ENCODE data around the gene UBE2E2. TPM values are rescaled to one million over a fixed set of nuclear protein-coding genes. Genes with fewer than 3 reads are reported as not detected.

The UBE2E2 gene
- total RNA-seq, 1 donor from 2014 or later = 50.8 TPM

DNA sequence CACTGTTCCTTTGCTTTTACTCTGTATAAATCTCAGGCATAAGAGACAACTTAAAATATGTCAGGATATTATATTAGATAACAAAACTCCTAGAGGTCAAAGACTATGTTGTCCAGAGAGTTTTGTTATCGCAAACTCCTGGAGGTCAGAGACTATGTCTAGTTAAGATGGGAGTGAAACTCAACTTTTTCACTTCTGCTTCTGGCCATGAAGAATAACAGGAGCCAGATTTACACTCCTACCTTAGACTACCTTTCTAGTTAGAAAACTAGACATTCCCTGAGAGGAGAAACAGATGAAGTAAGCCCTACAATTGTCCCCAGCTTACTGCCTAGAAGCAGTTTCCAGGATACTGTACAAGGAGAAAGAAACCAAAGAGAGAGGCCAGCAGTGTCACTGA lies 347.3 kb downstream of the UBE2E2 start:
- ATAC-seq (no peak), DNase-seq (no peak)
- H3K4me1 ChIP-seq = no peaks in the 10 kb centered on the region
- TF ChIP-seq, protein P1, sequence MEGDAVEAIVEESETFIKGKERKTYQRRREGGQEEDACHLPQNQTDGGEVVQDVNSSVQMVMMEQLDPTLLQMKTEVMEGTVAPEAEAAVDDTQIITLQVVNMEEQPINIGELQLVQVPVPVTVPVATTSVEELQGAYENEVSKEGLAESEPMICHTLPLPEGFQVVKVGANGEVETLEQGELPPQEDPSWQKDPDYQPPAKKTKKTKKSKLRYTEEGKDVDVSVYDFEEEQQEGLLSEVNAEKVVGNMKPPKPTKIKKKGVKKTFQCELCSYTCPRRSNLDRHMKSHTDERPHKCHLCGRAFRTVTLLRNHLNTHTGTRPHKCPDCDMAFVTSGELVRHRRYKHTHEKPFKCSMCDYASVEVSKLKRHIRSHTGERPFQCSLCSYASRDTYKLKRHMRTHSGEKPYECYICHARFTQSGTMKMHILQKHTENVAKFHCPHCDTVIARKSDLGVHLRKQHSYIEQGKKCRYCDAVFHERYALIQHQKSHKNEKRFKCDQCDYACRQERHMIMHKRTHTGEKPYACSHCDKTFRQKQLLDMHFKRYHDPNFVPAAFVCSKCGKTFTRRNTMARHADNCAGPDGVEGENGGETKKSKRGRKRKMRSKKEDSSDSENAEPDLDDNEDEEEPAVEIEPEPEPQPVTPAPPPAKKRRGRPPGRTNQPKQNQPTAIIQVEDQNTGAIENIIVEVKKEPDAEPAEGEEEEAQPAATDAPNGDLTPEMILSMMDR (IDR thresholded peaks at IDR 0.05) = no peak
- H3K27me3 ChIP-seq (ENCODE audit: low read depth) = no peaks in the 10 kb centered on the region
- no peaks in the 10 kb centered on the region for H3K36me3 ChIP-seq
- no peak overlapping the region for H3K27ac ChIP-seq
- no peaks in the 10 kb centered on the region for H3K9me3 ChIP-seq
- intact Hi-C loops (cut with DNase I) = no loop called here
- no peak overlapping the region for H3K4me3 ChIP-seq

DNA sequence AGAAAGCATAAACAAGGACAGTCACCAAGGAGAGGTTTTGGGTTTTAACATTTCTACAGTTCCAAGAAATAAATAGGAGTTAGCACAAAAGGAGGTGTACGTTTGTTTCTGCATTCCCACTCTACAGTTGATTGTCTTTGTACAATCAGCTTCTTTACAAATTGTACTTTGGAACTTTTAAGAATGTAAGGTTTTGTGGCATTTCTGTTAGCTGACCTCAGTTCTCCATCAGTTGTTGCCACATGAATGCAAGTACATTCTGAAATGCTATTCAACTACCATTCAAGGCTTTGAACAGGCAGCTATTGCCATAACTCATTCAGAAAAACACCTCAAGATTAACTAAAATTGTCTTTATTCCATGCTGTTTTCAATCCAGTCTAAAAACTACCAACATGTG lies 349.4 kb downstream of the UBE2E2 start:
- Histone ChIP-seq H3K27ac (no peak overlapping the region), H3K27me3 (ENCODE audit: low read depth) (no peaks in the 10 kb centered on the region), H3K4me1 (no peaks in the 10 kb centered on the region), H3K4me3 (no peak overlapping the region), H3K9me3 (no peaks in the 10 kb centered on the region), H3K36me3 (no peaks in the 10 kb centered on the region)
- ATAC-seq (no peak), DNase-seq (no peak)
- TF ChIP-seq, protein P1 (IDR thresholded peaks at IDR 0.05) = no peak
- intact Hi-C loops (cut with DNase I) = no loop called here

DNA sequence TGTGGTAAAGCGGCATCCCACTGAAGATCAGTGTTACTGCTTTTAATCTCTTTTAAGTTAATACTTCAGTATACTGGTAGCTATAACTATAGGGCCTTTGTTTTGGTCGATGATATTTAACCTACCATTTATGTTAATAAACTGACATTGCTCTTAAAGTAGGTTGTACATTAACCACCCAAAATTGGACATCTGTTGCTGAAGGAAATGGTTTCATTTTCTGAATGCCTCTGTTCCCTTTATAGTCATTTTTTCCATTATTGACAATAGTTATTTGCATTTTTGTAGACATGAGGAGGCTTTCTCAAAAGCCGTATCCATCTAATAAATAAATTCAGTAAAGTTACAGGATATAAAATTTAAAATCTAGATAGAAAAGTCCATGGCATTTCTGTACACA lies 350.2 kb downstream of the UBE2E2 start:
- no peak for ATAC-seq
- TF ChIP-seq, protein P1 (IDR thresholded peaks at IDR 0.05) = no peak
- intact Hi-C loops (cut with DNase I) = no loop called here
- no peak overlapping the region for H3K27ac ChIP-seq
- no peaks in the 10 kb centered on the region for H3K27me3 ChIP-seq (ENCODE audit: low read depth)
- DNase-seq = no peak
- no peaks in the 10 kb centered on the region for H3K36me3 ChIP-seq
- no peak overlapping the region for H3K4me3 ChIP-seq
- no peaks in the 10 kb centered on the region for H3K9me3 ChIP-seq
- no peaks in the 10 kb centered on the region for H3K4me1 ChIP-seq

DNA sequence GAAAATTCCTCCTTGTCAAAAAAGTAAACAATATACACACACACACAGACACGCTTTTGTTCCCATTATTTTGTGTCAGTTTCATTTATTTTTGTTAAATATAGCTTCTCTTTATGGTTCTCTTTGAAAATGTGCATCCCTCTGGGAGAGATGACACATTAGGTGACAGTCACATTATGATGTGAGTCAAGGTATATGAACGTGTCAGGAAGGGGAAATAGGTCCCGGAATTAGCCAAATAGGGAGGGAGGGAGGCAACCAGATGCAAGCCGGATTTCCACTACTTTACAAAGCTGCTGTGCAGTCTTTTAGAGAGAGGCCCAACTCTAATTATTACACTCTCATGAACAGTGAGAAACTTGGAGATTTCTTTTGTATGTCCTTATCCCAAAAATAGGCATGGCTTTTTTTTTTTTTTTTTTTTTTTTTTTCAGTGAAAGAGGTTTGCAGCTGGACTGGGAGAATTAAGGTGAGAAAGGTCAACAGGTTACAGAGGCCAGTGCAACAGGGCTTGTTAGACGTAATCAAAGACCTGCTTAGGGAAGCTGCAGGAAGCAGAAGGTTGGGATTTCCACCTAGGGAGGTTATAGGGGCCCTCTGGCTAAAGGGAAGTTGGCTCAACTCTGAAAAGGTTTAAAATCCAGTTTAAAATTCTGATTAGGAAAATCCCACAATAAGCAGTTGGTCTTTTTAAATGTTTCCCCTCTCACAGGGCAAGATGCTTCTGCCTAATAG lies 362.1 kb downstream of the UBE2E2 start:
- Histone ChIP-seq H3K9me3 (no peaks in the 10 kb centered on the region), H3K4me3 (no peak overlapping the region), H3K36me3 (no peaks in the 10 kb centered on the region), H3K4me1 (peaks cover 6% of the 10 kb centered on the region), H3K27ac (no peak overlapping the region), H3K27me3 (ENCODE audit: low read depth) (no peaks in the 10 kb centered on the region)
- DNase-seq (no peak), ATAC-seq (no peak)
- TF ChIP-seq, protein P1 (IDR thresholded peaks at IDR 0.05) = no peak
- intact Hi-C loops (cut with DNase I) = no loop called here

DNA sequence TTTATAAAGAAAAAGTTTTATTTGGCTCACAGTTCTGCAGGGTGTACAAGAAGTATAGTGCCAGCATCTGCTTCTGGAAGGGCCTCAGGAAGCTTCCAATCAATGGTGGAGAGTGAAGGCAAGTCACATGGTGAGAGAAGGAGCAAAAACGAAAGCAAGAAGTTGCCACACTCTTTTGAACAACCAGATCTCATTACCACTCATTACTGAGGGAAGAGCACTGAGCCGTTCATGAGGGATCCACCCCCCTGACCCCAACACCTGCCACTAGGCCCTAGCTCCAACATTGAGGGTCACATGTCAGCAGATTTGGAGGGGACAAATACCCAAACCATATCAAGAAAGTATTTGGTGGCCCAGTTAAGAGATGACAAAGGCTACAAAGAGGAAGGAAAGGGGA lies 363.4 kb downstream of the UBE2E2 start:
- intact Hi-C loops (cut with DNase I) = no loop called here
- H3K27ac ChIP-seq = no peak overlapping the region
- ATAC-seq = no peak
- H3K27me3 ChIP-seq (ENCODE audit: low read depth) = no peaks in the 10 kb centered on the region
- H3K36me3 ChIP-seq = no peaks in the 10 kb centered on the region
- TF ChIP-seq, protein P1 (IDR thresholded peaks at IDR 0.05) = no peak
- H3K9me3 ChIP-seq = no peaks in the 10 kb centered on the region
- H3K4me3 ChIP-seq = no peak overlapping the region
- H3K4me1 ChIP-seq = peaks cover 6% of the 10 kb centered on the region
- no peak for DNase-seq

Measured in lower lobe of right lung (tissue), 2 donors.